Esophagus squamous epithelium (tissue), 5 donors: Measurements from ENCODE around the gene MSI1. TPM values are rescaled to one million over a fixed set of nuclear protein-coding genes. Genes with fewer than 3 reads are reported as not detected.

Experiments used
- DNase-seq: peaks from one replicate; lab custom pipeline; 2025; lab: John Stamatoyannopoulos, UW
- H3K27ac ChIP-seq, 4 donors: fragments of 200-600 bp; sonication (generic); one replicate each; pipeline ENCODE4 v1.5.1; 2016 to 2019; ENCODE audit warnings: mild to moderate bottlenecking in 1 of 4
- H3K27me3 ChIP-seq, 4 donors: fragments of 200-600 bp; sonication (generic); 1 replicate in 3 of 4; 2 replicates in 1 of 4; pipeline versions ENCODE4 v1.5.1 to v1.6.0; 2017 to 2021; ENCODE audit warnings: antibody characterized with exemption in 1 of 4
- H3K36me3 ChIP-seq, 3 donors: fragments of 200-600 bp; sonication (generic); one replicate each; pipeline ENCODE4 v1.5.1; 2016 to 2019
- H3K4me1 ChIP-seq, 3 donors: fragments of 200-600 bp; sonication (generic); one replicate each; pipeline ENCODE4 v1.5.1; 2017 to 2019
- H3K4me3 ChIP-seq, 4 donors: fragments of 200-600 bp; sonication (generic); 1 replicate in 3 of 4; 2 replicates in 1 of 4; pipeline ENCODE4 v1.5.1; 2016 to 2019; ENCODE audit warnings: mild to moderate bottlenecking in 2 of 4, moderate library complexity in 1 of 4
- H3K9me3 ChIP-seq, 3 donors: fragments of 200-600 bp; sonication (generic); one replicate each; pipeline ENCODE4 v1.5.1; 2016 to 2019
- POLR2A ChIP-seq, 4 donors: fragments of 450-650 bp; IDR thresholded peaks; one replicate each; pipeline ENCODE4 v1.6.1; 2017; ENCODE audit warnings: antibody characterized with exemption in 4 of 4, mild to moderate bottlenecking in 4 of 4, moderate library complexity in 3 of 4
- WGBS, 2 donors: methylation state at CpG; one replicate each; pipeline ENCODE4 v1.1.5; 2018; 5-methylcytosine and 5-hydroxymethylcytosine counted together
- intact Hi-C: fragments of 100-400 bp; cut with DNase I; formaldehyde crosslinking; loops from one replicate; pipeline ENCODE4 v1.15.0; 2022
- total RNA-seq, 4 donors: library from RNA; depleted of rRNA; stranded (reverse); fragments of >200 nt; gene quantifications; one replicate each; pipeline ENCODE4 v1.1.0, GENCODE V29; 2016
- TF ChIP-seq, protein P1 (sequence below), 6 experiments: fragments of 450-650 bp in 4 of 6; fragments of 200-600 bp in 2 of 6; sonication (generic) in 2 of 6; IDR thresholded peaks; one replicate each; pipeline ENCODE4 v1.5.1; 2016 to 2019; ENCODE audit warnings: antibody characterized with exemption in 6 of 6, mild to moderate bottlenecking in 4 of 6, moderate library complexity in 4 of 6
- donor health status: DM: yes; HTN: yes; CAD: no.

MSI1 gene
- total RNA-seq, 4 donors from 2014 or later = 0.09 to 0.19 TPM; not detected in 2

DNA sequence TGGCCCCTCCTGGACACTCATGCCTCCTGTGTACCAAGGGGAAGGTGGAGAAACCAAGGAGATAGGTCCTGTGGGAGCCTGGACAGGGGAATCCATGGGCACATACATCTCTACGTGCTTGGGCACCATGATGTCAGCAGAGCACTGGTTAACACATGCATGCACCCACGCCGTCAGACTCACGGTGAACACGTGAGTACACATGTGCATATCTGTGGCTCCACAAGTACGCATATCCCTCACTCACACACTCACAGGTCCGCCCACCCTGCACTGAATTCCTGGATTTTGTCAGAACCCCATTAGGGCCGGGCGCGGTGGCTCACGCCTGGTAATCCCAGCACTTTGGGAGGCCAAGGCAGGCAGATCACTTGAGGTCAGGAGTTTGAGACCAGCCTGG, 39.8 kb upstream of the MSI1 start:
- intact Hi-C loops = no loop called here

DNA sequence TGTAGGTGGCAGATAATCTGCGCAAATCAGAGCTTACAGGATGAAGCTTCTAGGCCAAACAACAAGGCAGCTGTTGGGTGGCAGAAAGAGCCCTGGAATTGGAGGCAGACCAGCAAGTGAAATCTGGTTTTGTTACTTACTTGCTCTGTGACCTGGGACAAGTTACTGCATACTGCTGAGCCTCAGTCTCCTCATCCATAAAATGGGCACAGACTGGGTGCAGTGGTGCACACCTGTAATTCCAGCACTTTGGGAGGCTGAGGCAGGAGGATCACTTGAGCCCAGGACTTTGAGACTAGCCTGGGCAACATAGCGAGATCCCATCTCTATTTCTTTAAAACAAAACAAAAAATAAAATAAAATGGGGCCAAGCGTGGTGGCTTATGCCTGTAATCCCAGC, 37.6 kb upstream of the MSI1 start:
- WGBS, 2 donors = 82 to 98% methylated on average over 3 of the region's 3 CpGs
- intact Hi-C loops = no loop called here
- Histone ChIP-seq H3K27ac (no peak overlapping the region), H3K9me3 (no peaks in the 10 kb centered on the region), H3K27me3 (peaks cover 0 to 7% (median 0%) of the 10 kb centered on the region in 4 donors), H3K36me3 (no peaks in the 10 kb centered on the region), H3K4me1 (no peaks in the 10 kb centered on the region), H3K4me3 (no peak overlapping the region)
- TF ChIP-seq, protein P1, sequence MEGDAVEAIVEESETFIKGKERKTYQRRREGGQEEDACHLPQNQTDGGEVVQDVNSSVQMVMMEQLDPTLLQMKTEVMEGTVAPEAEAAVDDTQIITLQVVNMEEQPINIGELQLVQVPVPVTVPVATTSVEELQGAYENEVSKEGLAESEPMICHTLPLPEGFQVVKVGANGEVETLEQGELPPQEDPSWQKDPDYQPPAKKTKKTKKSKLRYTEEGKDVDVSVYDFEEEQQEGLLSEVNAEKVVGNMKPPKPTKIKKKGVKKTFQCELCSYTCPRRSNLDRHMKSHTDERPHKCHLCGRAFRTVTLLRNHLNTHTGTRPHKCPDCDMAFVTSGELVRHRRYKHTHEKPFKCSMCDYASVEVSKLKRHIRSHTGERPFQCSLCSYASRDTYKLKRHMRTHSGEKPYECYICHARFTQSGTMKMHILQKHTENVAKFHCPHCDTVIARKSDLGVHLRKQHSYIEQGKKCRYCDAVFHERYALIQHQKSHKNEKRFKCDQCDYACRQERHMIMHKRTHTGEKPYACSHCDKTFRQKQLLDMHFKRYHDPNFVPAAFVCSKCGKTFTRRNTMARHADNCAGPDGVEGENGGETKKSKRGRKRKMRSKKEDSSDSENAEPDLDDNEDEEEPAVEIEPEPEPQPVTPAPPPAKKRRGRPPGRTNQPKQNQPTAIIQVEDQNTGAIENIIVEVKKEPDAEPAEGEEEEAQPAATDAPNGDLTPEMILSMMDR (IDR thresholded peaks at IDR 0.05) = no peak
- TF ChIP-seq POLR2A (IDR thresholded peaks at IDR 0.05) = no peak
- DNase-seq = no peak

More for the DNA sequence above, 39.8 kb upstream of the MSI1 start:
- no peak for TF ChIP-seq POLR2A (IDR thresholded peaks at IDR 0.05)
- Histone ChIP-seq H3K27me3 (no peaks in the 10 kb centered on the region), H3K9me3 (no peaks in the 10 kb centered on the region), H3K36me3 (no peaks in the 10 kb centered on the region), H3K27ac (no peak overlapping the region), H3K4me3 (no peak overlapping the region), H3K4me1 (no peaks in the 10 kb centered on the region)
- WGBS, 2 donors = 92 to 94% methylated on average over 9 to 10 of the region's 11 CpGs
- no peak for DNase-seq

DNA sequence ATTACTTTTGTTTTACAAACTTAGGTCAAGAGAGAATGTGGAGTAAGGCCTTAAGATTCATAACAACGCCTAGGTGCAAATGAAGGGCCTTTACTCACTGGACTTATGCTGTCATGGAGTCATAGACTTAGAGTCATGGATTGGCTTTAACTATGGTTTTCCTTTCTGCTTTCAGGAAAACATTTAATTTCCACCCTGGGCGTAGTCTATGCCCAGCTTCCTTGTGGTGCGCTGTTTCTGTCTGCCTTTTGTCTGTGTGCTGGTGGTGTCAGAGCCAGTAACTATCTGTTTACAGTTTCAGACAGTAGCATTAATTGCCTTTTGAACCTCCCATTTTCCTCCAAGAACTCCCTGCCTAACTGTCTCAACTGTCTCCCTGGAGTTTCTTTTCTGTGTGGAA, 37.1 kb upstream of the MSI1 start:
- no peak for DNase-seq
- H3K27me3 ChIP-seq = peaks cover 0 to 7% (median 0%) of the 10 kb centered on the region in 4 donors
- H3K4me3 ChIP-seq = no peak overlapping the region
- 83 to 89% methylated on average over 3 of the region's 3 CpGs for WGBS, 2 donors
- intact Hi-C loops = no loop called here
- H3K4me1 ChIP-seq = no peaks in the 10 kb centered on the region
- H3K9me3 ChIP-seq = no peaks in the 10 kb centered on the region
- TF ChIP-seq POLR2A (IDR thresholded peaks at IDR 0.05) = no peak
- TF ChIP-seq, protein P1 (IDR thresholded peaks at IDR 0.05) = no peak
- no peaks in the 10 kb centered on the region for H3K36me3 ChIP-seq
- H3K27ac ChIP-seq = no peak overlapping the region

DNA sequence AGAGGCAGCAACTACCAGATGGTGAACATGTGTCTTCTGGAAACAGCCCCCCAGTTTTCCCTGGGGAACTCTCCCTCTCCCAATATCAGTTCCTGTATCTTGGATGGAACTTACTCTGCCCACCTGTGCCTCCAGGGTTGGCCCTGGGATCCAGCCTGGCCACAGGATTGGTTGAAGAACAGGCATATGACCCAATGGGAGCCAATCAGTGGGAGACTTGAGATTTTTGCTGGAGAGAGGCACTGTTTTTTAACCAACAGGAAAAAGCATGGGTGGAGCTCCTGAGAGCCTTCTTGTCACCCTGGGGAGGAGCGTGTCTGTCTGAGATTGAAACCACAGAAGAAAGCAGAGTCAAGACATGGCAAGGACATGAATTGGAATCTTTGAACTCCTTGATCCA, 35.3 kb upstream of the MSI1 start:
- no peak for DNase-seq
- 56 to 75% methylated on average over 1 of the region's 1 CpG for WGBS, 2 donors

DNA sequence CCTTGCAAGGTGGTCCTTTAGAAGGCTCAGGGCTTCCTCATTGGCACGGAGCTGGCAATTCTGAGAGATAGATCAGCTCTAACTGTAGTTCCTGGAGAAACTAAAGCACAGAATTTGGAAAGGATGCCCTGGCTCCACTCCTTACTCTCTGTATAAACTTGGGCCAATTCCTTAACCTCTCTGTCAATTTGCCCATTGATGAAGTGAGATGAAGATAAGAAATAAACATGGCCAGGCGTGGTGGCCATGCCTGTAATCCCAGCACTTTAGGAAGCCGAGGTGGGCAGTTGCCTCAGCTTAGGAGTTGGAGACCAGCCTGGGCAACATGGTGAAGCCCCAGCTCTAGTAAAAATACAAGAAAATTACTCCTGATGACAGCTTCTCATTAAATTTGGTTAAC, 34.9 kb upstream of the MSI1 start:
- H3K4me3 ChIP-seq = no peak overlapping the region
- peaks cover 0 to 7% (median 0%) of the 10 kb centered on the region in 4 donors for H3K27me3 ChIP-seq
- WGBS, 2 donors = 58 to 64% methylated on average over 3 of the region's 3 CpGs
- H3K27ac ChIP-seq = no peak overlapping the region
- no peaks in the 10 kb centered on the region for H3K9me3 ChIP-seq
- TF ChIP-seq, protein P1 (IDR thresholded peaks at IDR 0.05) = no peak
- TF ChIP-seq POLR2A (IDR thresholded peaks at IDR 0.05) = no peak
- no peaks in the 10 kb centered on the region for H3K4me1 ChIP-seq
- no peaks in the 10 kb centered on the region for H3K36me3 ChIP-seq
- DNase-seq = no peak
- intact Hi-C loops = no loop called here

More for the DNA sequence above, 35.3 kb upstream of the MSI1 start:
- intact Hi-C loops = no loop called here
- Histone ChIP-seq H3K36me3 (no peaks in the 10 kb centered on the region), H3K4me1 (no peaks in the 10 kb centered on the region), H3K27me3 (peaks cover 0 to 7% (median 0%) of the 10 kb centered on the region in 4 donors), H3K4me3 (no peak overlapping the region), H3K27ac (no peak overlapping the region), H3K9me3 (no peaks in the 10 kb centered on the region)
- TF ChIP-seq, protein P1 (IDR thresholded peaks at IDR 0.05) = no peak
- TF ChIP-seq POLR2A (IDR thresholded peaks at IDR 0.05) = no peak

DNA sequence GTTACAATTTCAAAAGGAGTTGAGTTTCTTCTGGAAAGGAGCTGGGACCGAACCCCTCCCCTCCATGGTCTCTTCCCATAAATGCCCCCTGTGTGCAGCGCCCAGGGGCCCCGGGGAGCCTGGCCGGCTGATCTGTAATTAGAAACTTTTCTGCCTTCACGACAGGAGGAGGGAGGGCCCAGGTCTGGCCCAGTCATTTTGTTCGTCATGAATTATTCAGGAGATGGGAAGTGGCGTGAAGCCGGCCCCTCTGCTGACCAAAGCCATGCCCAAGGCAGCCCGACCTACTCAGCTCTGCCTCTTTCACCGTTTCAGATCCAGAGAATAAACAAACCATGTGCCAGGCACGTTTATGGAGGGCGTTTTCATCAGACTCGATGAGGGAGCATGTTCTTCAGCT, 33.3 kb upstream of the MSI1 start:
- TF ChIP-seq, protein P1 (IDR thresholded peaks at IDR 0.05) = no peak
- TF ChIP-seq POLR2A (IDR thresholded peaks at IDR 0.05) = no peak
- Histone ChIP-seq H3K27me3 (peaks cover 0 to 18% (median 0%) of the 10 kb centered on the region in 4 donors), H3K36me3 (no peaks in the 10 kb centered on the region), H3K9me3 (no peaks in the 10 kb centered on the region), H3K4me3 (no peak overlapping the region), H3K27ac (no peak overlapping the region), H3K4me1 (no peaks in the 10 kb centered on the region)
- 37% methylated on average over 8 of the region's 13 CpGs; no CpG with 5 or more reads in 1 of the 2 donors for WGBS, 2 donors
- DNase-seq = no peak
- intact Hi-C loops = no loop called here
